Esophagus muscularis mucosa (tissue), 4 donors: ENCODE data around the gene PCED1A. TPM values are rescaled to one million over a fixed set of nuclear protein-coding genes. Genes with fewer than 3 reads are reported as not detected.

Experiments used
- DNase-seq: peaks from one replicate; pipeline ENCODE4 v3.0.0-alpha.2; 2017; ENCODE audit errors: extremely low spot score
- H3K27ac ChIP-seq, 4 donors: fragments of 200-600 bp; sonication (generic); replicated peaks in 1 of 4; 1 replicate in 3 of 4; 2 replicates in 1 of 4; pipeline ENCODE4 v1.5.1; 2016 to 2019; ENCODE audit warnings: mild to moderate bottlenecking in 1 of 4
- H3K27me3 ChIP-seq, 4 donors: fragments of 200-600 bp; sonication (generic); one replicate each; pipeline versions ENCODE4 v1.5.1 to v1.6.0; 2016 to 2019
- H3K36me3 ChIP-seq, 4 donors: fragments of 200-600 bp; sonication (generic); one replicate each; pipeline ENCODE4 v1.5.1; 2016 to 2019
- H3K4me1 ChIP-seq, 4 donors: fragments of 200-600 bp; sonication (generic); one replicate each; pipeline ENCODE4 v1.5.1; 2016 to 2019
- H3K4me3 ChIP-seq, 4 donors: fragments of 200-600 bp; sonication (generic); 1 replicate in 2 of 4; 2 replicates in 2 of 4; pipeline ENCODE4 v1.5.1; 2016 to 2019; ENCODE audit warnings: mild to moderate bottlenecking in 4 of 4, moderate library complexity in 1 of 4
- H3K9me3 ChIP-seq, 4 donors: fragments of 200-600 bp; sonication (generic); 1 replicate in 3 of 4; 2 replicates in 1 of 4; pipeline ENCODE4 v1.5.1; 2016 to 2019
- CTCF ChIP-seq, 3 experiments: fragments of 200-600 bp in 2 of 3; fragments of 450-650 bp in 1 of 3; sonication (generic) in 2 of 3; IDR thresholded peaks; one replicate each; pipeline ENCODE4 v1.5.1; 2017 to 2019; ENCODE audit warnings: antibody characterized with exemption in 3 of 3, mild to moderate bottlenecking in 2 of 3, moderate library complexity in 1 of 3
- EP300 ChIP-seq: sonication (generic); formaldehyde crosslinking; IDR thresholded peaks from one replicate; pipeline ENCODE4 v1.6.1; 2017; ENCODE audit warnings: antibody characterized with exemption
- POLR2A ChIP-seq: fragments of 450-650 bp; IDR thresholded peaks from one replicate; pipeline ENCODE4 v1.6.1; 2017; ENCODE audit warnings: antibody characterized with exemption, moderate library complexity, mild to moderate bottlenecking, low read depth
- POLR2AphosphoS5 ChIP-seq, 2 donors: sonication (generic); formaldehyde crosslinking; IDR thresholded peaks; one replicate each; pipeline ENCODE4 v1.6.1; 2017; ENCODE audit warnings: antibody characterized with exemption in 2 of 2
- WGBS: methylation state at CpG from one replicate; pipeline ENCODE4 v1.1.5; 2018; 5-methylcytosine and 5-hydroxymethylcytosine counted together
- intact Hi-C: fragments of 100-400 bp; cut with DNase I; formaldehyde crosslinking; loops from one replicate; pipeline ENCODE4 v1.15.1; 2023
- total RNA-seq, 4 donors: library from RNA; depleted of rRNA; stranded (reverse); fragments of >200 nt; gene quantifications; one replicate each; pipeline versions ENCODE4 v1.1.0 to v1.2.1, GENCODE V29; 2016

Gene PCED1A
- total RNA-seq, 4 donors from 2014 or later: 15.1 to 24.1 (median 22.5) TPM

GRCh38 chr20:2865101-2865500, 24.6 kb upstream of the PCED1A start:
- Histone ChIP-seq H3K9me3 (no peaks in the 10 kb centered on the region), H3K4me3 (no peak overlapping the region), H3K36me3 (peaks cover 36 to 69% (median 67%) of the 10 kb centered on the region in 4 donors), H3K27ac (no peak overlapping the region), H3K27me3 (no peaks in the 10 kb centered on the region), H3K4me1 (no peaks in the 10 kb centered on the region)
- DNase-seq: no peak
- WGBS: 97% methylated on average over 7 of the region's 10 CpGs
- TF ChIP-seq POLR2A (no peak), POLR2AphosphoS5 (IDR thresholded peaks at IDR 0.05) (no peak), EP300 (no peak), CTCF (IDR thresholded peaks at IDR 0.05) (no peak)
- intact Hi-C loops: no loop called here

- no peak for DNase-seq
- WGBS: 96% methylated on average over 10 of the region's 12 CpGs
- Histone ChIP-seq H3K27me3 (no peaks in the 10 kb centered on the region), H3K27ac (no peak overlapping the region), H3K4me1 (no peaks in the 10 kb centered on the region), H3K36me3 (peaks cover 36 to 71% (median 69%) of the 10 kb centered on the region in 4 donors), H3K9me3 (no peaks in the 10 kb centered on the region), H3K4me3 (no peak overlapping the region)
- no peak for TF ChIP-seq POLR2AphosphoS5 (IDR thresholded peaks at IDR 0.05)
- intact Hi-C loops: no loop called here
Measured at GRCh38 chr20:2864626-2865025, 24.2 kb upstream of the PCED1A start.

- DNase-seq: no peak
- intact Hi-C loops: no loop called here
- H3K4me1 ChIP-seq: peaks cover 0 to 8% (median 0%) of the 10 kb centered on the region in 4 donors
Measured at GRCh38 chr20:2859330-2860121, 19.1 kb upstream of the PCED1A start.

GRCh38 chr20:2858591-2858990, 18.1 kb upstream of the PCED1A start:
- Histone ChIP-seq H3K27ac (no peak overlapping the region), H3K9me3 (no peaks in the 10 kb centered on the region), H3K36me3 (peaks cover 17 to 42% (median 37%) of the 10 kb centered on the region in 4 donors), H3K4me3 (no peak overlapping the region), H3K4me1 (peaks cover 0 to 8% (median 0%) of the 10 kb centered on the region in 4 donors), H3K27me3 (no peaks in the 10 kb centered on the region)
- 100% methylated on average over 2 of the region's 2 CpGs for WGBS
- no peak for TF ChIP-seq EP300
- no peak for TF ChIP-seq POLR2AphosphoS5 (IDR thresholded peaks at IDR 0.05)
- TF ChIP-seq CTCF (IDR thresholded peaks at IDR 0.05): no peak
- TF ChIP-seq POLR2A: no peak
- intact Hi-C loops: no loop called here
- DNase-seq: no peak

More at GRCh38 chr20:2859330-2860121, 19.1 kb upstream of the PCED1A start:
- 93% methylated on average over 3 of the region's 4 CpGs for WGBS
- Histone ChIP-seq H3K27ac (no peak overlapping the region), H3K27me3 (no peaks in the 10 kb centered on the region), H3K36me3 (peaks cover 25 to 51% (median 47%) of the 10 kb centered on the region in 4 donors), H3K4me3 (no peak overlapping the region), H3K9me3 (no peaks in the 10 kb centered on the region)
- TF ChIP-seq CTCF (IDR thresholded peaks at IDR 0.05) (no peak), EP300 (no peak), POLR2A (no peak)

- no peaks in the 10 kb centered on the region for H3K27me3 ChIP-seq
- intact Hi-C loops: no loop called here
Measured at GRCh38 chr20:2851086-2851485, 10.6 kb upstream of the PCED1A start.

More at GRCh38 chr20:2851086-2851485, 10.6 kb upstream of the PCED1A start:
- Histone ChIP-seq H3K4me1 (peaks cover 0 to 9% (median 6%) of the 10 kb centered on the region in 4 donors), H3K4me3 (no peak overlapping the region), H3K36me3 (peaks cover 0 to 12% (median 2%) of the 10 kb centered on the region in 4 donors), H3K9me3 (no peaks in the 10 kb centered on the region), H3K27ac (no peak overlapping the region)
- no peak for DNase-seq
- WGBS: 97% methylated on average over 10 of the region's 10 CpGs
- TF ChIP-seq CTCF (IDR thresholded peaks at IDR 0.05) (no peak), POLR2AphosphoS5 (IDR thresholded peaks at IDR 0.05) (no peak), EP300 (no peak), POLR2A (no peak)
